ENCODE measurements around the gene ANAPC2.

The ANAPC2 gene

DNA sequence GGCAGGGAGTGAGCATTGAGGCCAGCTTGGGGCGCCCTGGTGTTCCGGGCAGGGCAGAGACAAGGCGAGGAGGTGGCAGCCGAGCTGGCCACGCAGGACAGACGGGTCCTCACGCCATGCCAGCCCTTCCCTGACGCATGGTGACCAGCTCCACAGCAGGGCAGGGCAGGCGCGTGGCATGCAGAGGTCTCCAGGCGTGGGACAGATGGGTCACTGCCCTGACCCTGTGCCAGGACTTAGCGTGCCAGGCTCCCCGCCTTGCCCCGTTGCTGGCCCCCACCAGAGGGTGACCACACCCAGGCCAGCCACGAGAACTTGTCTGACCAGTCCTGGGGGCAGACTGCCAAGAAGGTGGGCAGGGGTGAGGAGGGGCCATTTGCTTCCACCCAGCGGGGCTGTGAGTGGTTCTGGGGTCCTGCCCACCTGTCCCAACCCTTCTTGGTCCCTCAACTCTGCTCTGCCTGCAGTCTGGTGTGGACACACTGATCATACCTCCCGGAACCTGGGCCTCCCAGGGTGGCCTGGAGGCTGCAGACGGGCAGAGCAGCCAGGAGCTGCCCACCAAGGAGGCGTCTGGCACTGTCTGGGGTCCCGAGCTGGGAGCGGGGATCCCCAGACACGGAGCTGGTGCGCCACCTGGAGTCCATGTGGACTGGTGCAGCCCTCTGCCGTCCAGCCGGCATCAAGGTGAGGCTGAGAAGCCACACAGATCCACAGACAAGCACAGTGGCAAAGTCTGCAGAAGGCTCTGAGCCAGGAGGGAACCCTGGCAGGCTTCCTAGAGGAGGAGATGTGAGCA is 38.9 kb upstream of the ANAPC2 start, which contains the start of gene RNF224:
TSS of gene RNF224 (plus strand) at position 449 of the 799 bp plus-strand sequence. CDS start 834 bp downstream, outside the sequence.
- peak; percentile 83 for DNase-seq

DNA sequence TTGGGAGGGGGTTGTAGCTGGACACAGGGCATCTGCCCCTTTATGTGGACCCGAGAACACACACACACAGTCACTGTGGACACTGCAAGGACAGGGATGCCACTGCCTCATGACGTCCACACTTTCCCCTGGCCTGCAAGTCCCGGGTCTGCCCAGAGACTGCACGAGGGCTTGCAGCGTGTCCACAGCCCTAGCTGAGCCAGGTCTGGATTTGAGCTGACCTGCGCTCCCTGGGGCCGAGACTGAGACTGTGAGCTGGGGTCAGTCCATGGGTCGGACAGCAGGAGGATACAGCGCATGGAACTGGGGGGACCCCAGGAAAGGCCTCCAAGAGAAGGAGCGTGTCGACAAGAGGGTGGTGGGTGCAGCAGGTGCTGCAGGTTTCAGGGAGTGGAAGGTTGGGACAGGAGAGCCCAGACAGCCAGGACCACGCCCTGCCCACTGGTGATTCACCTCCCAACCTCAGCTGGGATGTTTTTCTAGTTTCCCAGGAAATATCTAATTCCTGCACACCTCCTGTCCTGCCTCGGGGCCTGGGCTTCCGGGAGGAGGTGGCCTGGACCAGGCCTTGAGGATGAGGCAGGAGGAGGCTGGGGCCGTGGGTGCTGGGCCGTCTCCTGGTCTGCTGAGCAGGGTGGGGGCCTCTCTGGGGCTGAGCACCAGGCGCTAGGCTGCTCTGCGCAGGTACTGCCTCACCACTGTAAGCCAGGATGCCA is 38.1 kb upstream of the ANAPC2 start:
- no peak for DNase-seq

DNA sequence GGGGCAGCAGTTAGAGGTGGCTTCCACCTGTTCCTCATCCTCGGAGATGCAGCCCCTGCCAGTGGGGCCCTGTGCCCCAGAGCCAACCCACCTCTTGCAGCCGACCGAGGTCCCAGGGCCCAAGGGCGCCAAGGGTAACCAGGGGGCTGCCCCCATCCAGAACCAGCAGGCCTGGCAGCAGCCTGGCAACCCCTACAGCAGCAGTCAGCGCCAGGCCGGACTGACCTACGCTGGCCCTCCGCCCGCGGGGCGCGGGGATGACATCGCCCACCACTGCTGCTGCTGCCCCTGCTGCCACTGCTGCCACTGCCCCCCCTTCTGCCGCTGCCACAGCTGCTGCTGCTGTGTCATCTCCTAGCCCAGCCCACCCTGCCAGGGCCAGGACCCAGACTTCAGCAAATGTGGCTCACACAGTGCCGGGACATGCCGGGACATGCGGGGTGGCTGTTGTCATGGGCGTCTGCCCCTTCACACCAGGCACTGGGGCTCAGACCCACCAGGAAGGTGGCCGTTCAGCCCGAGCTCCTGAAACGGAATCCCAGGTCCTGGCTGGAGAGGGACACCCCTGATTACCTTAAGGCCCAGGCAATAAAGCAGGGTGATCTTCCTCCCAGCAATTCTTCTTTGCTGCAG is 37.5 kb upstream of the ANAPC2 start:
- no peak for DNase-seq

DNA sequence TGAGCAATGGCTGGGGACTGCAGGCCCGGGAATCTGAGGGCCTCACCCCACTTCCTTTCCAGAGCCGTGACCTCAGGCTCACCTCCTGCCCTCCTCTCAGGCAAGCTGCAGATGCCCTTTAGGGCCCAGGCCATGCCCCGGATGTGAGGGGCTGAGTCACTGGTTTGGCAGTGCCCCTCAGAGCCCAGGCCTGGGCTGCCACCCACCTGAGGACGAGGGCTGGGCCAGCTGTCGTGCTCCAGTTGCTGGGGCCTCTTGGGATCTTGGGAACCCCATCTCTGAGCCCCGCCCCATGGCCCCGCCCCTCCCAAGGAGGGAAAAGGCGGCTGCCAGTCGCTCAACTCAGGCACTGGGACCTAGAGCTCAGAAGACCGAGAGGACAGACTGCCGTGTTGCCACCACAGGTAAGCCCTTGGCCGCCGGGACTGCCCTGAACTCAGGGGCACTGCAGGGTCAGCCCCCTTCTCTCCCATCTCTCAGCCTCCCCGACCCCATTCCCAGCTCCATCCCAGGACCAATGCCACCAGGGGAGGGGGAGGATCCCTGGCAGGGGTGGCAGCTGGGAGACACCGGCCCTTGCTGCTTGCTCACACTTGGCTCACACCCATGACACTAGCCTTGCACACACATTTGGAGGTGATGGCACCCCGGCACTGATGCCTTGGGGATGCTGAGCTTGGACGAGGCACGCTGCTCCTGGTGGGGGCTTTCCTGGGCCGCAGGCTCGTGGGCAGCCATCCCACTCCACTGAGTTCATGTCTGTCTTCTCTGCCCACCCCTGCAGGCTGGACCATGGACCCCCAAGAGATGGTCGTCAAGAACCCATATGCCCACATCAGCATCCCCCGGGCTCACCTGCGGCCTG is 36.7 kb upstream of the ANAPC2 start, which contains the start of gene CYSRT1:
TSS of gene CYSRT1 (plus strand) at position 345 of the 865 bp plus-strand sequence. CDS start at position 793, 448 bp downstream.
- DNase-seq: peak; percentile 57

DNA sequence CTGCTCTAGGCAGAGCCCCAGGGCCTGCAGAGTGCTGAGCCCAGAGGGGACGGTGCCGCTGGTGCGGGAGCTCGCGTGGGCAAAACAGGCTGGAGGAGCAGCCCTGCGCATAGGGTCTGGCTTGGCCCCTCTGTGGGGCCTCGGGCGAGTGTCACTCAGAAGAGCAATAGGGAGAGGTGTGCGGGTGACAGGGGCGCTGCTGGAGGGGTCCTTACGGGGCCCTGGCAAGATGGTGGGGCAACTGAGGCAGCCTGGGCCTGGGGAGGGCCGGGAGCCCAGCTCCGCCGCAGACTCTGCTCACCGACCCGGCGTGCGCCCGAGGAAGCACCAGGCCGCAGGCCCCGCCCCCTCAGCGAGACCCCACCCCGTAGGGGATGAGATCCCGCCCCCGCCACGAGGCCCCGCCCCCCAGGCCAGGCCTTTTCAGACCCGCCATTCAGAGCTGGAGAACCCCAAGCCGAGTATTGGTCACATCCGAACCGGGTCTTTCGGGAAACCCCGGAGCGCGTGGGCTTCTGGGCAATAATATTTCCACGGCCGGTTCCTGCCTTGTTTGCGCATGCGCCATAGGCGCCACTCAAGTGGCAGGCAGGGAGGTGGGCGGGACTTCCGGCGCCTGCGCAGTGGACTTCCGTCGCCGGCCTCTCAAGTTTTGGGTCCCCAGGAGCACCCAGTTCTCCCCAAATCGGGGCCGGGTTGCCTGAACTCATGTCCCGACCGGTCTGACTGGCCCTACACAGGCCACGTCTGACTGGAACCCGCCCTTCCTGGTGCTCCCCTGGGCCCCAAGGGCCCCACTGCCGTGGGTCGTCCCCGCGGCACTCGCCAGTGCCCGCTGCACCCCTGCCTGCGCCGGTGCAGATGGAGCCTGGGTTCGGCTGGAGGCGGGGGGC is 35.0 kb upstream of the ANAPC2 start:
- peak; percentile 99 for DNase-seq

DNA sequence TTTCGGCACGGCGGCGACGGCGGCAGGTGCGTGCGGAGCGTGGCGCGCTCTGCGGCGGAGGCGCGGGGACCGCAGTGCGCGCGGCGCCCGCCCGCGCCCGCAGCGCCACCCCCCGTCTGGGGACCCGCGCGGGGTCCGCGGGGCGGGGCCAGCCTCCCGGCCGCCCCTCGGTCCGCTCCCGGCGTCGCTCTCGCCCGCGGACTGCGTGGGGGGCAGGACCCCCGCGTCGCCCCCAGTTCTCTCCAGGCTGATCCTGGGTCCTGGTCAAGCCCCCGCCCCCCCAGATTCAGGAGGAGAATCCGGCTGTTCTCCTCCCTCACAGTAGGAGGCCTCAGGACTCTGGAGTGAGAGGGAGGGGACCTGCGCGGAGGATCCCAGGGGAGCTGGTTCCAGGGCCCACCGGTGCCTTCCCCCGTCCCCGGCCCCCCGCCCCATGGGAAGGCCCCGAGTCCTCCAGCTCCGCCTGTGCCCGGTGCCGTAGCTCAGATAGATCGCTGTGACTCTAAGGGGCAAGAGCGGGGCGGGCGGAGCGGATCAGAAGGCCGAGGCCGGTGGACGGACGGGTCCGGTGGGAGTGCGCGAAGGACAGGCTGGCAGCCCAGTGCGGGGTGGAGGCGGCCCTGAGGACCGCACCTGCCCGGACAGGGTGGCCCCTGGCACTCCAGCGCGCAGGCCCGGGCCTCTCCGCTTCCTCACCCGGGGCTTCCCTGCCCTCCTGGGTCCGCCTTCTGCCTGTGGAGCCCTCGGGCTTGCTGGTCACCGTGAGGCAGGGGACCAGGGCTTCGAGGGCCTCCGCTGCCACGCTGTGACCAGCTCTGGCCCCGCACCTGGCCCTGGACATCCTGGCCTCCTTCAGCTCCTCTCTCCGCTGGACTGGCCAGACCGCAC is 34.1 kb upstream of the ANAPC2 start, which contains the start of gene RNF208:
TSS of gene RNF208 (minus strand) at position 51 of the 888 bp plus-strand sequence. CDS start 1,028 bp downstream, outside the sequence.
- peak; percentile 42 for DNase-seq

DNA sequence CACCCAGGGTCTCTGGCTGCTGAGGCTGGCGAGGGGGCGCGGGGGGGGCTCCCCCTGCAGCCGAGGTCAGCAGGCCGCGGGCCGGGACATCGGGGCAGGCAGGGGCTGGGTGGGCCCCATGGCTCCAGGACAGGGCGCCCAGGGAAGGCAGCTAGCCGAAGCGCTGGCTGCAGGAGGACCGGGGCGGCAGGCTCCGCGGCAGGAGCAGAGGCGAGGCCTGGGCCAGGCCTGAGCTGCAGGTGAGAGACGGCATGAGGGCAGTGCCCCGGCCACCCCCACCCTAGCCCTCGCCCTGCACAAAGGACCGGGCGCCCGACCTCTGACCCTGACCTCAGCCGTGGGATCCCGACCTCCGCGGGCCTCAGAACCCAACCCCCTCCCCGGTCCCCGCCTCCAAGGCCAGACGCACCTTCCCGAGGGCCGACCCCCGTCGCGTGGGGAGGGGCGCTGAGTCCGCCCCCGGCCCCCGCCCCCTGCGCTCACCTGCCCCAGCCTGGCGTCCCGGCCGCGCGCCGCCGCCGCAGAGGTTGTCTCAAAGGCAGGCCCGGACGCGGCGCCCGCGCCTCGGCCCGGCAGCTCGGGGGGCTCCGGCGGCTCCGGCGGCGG is 33.2 kb upstream of the ANAPC2 start:
- DNase-seq: peak; percentile 36

DNA sequence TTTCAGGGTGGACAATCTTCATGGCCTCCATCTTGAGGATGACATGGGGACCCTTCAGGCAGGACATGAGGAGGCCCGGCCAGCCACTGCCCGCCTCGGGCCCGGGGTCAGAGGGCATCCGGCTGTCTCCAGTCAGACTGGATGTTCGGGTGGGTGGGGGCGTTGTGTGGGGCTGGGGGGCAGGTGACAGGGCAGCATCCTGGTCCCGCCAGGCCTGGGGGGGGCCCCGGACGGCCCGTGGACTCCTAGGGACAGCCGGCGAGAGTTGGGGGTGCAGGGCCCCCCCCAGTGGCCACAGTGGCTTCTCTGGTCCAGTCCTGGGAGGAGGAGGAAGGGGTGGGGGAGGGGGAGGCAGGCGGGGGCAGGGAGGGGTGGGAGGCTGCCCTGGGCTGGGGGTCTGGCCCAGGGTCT is 32.7 kb upstream of the ANAPC2 start:
- DNase-seq: no peak

DNA sequence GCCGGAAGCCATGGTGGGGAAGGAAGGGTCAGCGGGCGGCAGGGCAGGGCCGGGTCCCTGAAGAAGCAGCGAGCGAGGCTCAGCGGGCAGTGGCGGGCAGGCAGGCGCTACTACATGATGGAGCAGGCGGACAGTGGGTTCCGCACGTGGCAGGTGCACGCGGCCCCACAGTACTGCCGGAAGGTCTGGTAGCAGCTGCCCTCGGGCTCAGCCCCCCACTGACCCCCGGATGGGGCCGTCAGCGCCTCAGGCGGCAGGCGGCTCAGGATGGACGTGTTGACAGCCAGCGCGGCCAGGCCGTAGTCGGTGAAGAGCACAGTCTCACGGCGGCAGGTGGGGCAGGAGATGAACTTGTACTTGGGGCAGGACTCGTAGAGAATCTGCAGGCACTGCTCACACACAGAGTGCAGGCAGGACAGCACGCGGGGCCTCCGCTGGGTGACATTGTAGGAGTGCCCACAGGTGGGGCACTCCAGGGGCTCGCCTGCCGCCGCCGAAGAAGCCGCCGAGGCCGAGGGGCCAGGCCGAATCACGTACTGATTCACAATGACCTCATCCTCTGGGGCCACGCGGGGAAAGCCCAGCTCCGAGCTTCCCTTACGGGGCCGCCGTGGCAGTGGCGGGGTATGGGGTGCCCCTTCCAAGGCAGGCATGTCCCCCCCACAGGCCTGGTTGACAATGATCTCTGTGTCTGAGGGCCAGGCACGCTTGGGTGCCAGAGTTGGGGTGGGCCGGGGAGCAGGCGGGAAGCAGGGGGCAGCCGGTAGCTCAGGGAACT is 32.1 kb upstream of the ANAPC2 start:
- no peak for DNase-seq

DNA sequence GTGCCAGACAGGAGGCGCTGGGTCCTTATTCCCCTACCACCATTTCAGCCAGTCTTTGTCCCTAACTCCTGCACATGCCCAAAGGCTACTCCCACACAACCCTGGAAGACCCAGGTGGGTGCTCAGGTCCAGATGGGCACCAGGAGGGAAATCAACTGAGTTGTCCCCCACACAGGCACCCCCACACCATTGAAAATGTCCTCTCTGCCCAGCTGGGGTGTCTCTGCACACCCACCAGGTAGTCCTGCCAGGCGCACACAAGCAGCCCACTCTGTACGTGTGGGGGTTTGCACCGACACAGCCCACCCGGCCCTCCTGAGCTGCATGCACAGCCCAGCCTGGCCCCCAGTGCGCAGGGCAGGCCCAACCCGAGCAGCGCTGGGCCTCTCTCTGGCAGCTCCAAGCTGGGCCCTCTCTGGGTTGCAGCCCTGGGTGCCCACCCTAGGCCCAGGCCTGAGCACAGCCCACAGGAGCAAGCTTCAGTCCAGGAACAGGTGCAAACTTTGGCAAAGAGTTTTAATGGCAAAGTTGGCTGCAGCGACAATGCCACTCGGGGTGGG is 31.5 kb upstream of the ANAPC2 start:
- DNase-seq: no peak

DNA sequence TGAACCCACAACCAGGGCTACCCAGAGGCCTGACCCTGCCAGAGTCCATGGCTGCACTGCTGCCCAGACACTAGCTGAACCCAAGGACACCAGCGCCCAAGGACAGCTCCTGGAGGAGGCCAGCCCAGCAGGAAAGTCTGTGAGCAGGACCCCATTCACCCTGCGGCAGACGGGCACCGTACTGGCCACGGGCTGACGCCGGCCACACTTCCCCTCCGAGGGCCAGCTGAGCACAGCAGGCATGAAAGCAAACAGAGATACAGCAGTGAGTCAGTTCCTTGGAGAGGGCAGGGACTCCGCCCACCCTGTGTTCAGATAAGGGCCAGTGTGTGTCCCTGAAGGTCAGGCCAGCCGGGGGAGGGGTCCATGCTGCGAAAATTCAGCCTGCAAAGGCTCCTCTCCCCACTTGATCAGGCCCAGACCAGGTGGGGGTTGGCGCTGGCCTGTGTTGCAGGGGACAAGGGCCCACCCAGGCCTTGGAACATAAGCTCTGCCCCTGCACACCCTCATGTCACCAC is 30.5 kb upstream of the ANAPC2 start:
- no peak for DNase-seq

DNA sequence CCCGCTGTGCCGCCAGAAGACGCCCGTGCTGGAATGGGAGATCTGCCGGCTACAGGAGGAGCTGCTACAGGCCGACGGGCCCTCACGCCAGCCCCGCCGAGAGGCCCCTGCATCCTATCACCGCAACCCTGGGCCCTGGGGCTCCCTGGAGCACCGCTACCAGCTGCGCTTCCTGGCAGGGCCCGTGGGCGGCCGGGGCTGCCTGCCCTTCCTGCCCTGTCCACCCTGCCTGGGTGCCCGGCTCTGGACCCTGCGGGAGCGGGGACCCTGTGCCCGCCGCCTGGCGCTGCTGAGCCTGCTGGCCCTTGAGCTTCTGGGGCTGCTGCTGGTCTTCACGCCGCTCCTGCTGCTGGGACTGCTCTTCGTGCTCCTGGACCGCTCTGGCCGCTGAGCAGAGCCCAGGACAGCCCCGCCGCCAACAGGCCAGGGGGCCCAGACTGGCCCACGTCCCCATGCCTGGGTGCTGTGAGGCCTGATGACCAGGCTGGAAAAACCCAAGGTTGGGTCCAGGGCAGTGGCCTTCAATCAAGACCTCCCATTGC is 29.9 kb upstream of the ANAPC2 start:
- no peak for DNase-seq

DNA sequence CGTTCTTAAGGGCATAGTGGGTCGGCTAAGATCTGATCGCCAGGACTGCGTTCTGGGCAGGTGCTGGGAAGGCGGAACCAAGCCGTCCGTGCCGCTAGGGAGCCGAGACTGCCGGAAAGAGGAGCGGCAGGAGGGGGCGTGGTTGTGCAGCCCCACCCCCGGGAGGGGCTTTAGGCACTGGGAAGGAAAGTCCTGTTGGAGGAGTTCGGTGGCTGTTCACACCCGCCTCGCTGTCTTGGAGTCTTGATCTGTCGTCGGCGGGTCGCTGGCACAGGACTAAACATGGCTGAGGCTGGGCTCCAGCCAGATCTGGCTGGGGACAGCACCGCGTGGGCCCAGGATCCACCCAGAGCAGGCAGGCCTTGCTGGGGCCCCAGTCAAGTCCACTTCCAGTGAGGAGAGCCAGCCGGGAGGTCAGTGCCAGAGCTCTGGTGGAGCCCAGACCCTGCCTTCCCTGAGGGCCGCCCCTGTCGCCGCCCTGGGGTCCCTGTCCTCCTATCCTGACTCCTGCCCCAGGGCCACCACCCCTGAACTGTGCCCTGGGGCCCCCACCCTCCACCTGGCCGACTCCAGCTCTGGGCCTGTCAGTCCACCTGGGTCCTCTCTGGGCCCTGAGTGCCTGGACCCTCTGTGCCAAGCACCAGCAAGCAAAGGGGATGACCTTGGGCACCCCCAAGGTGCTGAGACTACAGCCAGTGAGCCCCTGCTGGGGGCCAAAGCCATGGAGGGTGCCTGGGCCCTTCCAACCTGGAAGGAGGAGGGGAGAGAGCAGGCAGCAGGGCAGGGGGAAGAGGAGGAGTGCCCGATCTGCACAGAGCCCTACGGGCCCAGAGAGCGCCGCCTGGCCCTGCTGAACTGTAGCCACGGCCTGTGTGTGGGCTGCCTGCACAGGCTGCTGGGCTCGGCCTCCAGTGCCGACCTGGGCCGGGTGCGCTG is 29.2 kb upstream of the ANAPC2 start:
- DNase-seq: no peak

DNA sequence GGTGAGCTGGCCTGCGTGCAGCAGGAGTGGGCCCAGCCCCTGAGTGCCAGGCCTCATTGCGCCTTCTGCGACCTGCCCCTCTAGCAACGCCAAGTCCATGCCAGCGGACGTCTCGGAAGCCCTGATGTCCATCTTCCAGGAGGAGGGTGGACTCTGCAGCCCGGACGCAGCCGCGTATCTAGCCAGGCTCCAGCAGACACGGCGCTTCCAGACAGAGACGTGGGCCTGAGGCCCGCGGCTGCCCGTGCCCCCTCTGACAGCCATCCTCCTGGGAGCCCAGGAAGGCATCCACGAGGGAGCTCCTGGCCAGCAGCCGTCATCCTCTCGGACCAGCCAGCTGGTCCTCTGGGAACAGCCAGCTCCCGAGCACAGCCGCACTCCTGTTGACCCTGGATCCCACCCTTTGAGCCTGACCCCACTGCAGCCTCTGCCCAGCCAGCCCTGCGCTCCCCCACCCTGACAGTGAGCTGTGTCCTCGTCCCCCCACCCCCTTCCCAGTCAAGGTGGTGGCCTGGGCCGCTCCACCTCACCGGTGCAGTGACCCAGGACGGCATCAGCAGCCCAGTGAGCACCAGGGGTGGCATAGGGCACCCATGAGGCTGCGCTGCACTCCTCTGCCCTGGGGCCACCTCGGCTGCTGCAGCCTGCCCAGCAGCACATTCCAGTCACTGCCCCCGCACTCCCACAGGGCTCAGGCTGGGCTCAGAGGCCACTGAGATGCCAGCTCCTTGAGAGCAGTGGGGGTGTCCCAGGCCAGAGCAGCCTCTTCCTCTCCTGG is 28.0 kb upstream of the ANAPC2 start:
- DNase-seq: no peak

DNA sequence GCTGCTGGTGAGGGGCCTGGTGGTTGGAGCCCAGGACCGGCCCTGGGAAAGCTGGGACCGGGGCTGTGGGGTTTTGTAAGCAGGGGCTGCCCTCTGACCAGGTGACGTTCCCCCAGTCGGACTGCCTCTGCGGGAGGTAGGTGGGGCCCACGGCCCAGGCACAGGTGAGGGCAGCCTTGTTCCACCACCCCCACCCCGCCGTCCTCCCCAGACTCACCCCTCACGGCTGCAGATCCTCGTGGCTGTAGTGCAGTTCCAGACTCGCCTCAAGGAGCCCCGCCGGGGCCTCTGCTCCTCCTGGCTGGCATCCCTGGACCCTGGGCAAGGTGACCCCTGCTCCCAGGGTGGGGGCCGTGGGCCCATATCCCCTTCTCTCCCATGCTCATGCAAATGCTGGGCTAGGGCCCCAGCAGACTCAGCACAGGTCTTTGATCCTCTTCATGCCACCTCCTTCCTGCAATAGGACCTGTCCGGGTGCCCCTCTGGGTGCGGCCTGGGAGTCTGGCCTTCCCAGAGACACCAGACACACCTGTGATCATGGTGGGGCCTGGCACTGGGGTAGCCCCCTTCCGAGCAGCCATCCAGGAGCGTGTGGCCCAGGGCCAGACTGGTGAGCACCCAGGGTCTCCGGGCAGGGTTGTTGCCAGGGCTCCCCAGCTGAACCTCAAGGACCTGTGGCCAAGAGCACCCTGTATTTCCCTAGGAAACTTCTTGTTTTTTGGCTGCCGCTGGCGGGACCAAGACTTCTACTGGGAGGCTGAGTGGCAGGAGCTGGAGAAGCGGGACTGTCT is 27.0 kb upstream of the ANAPC2 start:
- no peak for DNase-seq
